Upper lobe of right lung (tissue), 1 donor: ENCODE measurements around the gene SPATA9. TPM values are rescaled to one million over a fixed set of nuclear protein-coding genes. Genes with fewer than 3 reads are reported as not detected.
"Not testable (repeated sequence)": the region's sequence is repeated elsewhere in the genome, so short reads cannot be mapped to it uniquely, and the experiment has no call there.

Source experiments
- ATAC-seq: fragments of 200-7000 bp; cut with Tn5 transposase; one replicate; pipeline ENCODE4 v1.9.1; 2020; ENCODE audit warnings: mild to moderate bottlenecking, moderate library complexity
- DNase-seq: peaks from one replicate; pipeline ENCODE4 v3.0.0-alpha.2; 2020
- H3K27ac ChIP-seq: fragments of 200-600 bp; one replicate; pipeline ENCODE4 v1.8.0; 2022
- H3K27me3 ChIP-seq: fragments of 200-600 bp; one replicate; pipeline ENCODE4 v1.8.0; 2022; ENCODE audit warnings: mild to moderate bottlenecking
- H3K36me3 ChIP-seq: fragments of 200-600 bp; one replicate; pipeline ENCODE4 v1.8.0; 2022
- H3K4me1 ChIP-seq: fragments of 200-600 bp; one replicate; pipeline ENCODE4 v1.8.0; 2022
- H3K4me3 ChIP-seq: fragments of 200-600 bp; one replicate; pipeline ENCODE4 v1.8.0; 2022; ENCODE audit warnings: mild to moderate bottlenecking
- H3K9me3 ChIP-seq: fragments of 200-600 bp; one replicate; pipeline ENCODE4 v1.8.0; 2022
- CTCF ChIP-seq: fragments of 200-600 bp; IDR thresholded peaks from one replicate; pipeline ENCODE4 v1.8.0; 2022; ENCODE audit warnings: antibody characterized with exemption
- intact Hi-C: fragments of 100-400 bp; cut with DNase I; formaldehyde crosslinking; loops from one replicate; pipeline ENCODE4 v1.11.0; 2022
- total RNA-seq: library from RNA; stranded (reverse); fragmentation: NEBNext Ultra II Directional; extraction: Animal tissue kit (Norgen Biotek cat#: 25700); gene quantifications from one replicate; pipeline ENCODE4 v1.2.1, GENCODE V29; 2021
- donor health status: DM: no; HTN: yes; CAD: no; lungs with severe emphysema.

SPATA9 gene
- total RNA-seq, 1 donor from 2014 or later: not detected

- DNase-seq (peak; percentile 100), ATAC-seq (peak; percentile 98)
- intact Hi-C loops: loop anchor here (10.0 kb wide), 1 partner anchor 198 kb away; no protein-coding TSS in a partner anchor
- H3K27ac ChIP-seq: peak within 1 kb of the TSS; percentile 97
- no peaks in the 10 kb centered on the region for H3K9me3 ChIP-seq
- peak within 1 kb of the TSS; percentile 56 for H3K4me3 ChIP-seq
- H3K36me3 ChIP-seq: no peaks in the 10 kb centered on the region
- peaks cover 8% of the 10 kb centered on the region for H3K4me1 ChIP-seq
- no peaks in the 10 kb centered on the region for H3K27me3 ChIP-seq
- TF ChIP-seq CTCF: no peak
These were observed 36.0 kb downstream of the SPATA9 start, which contains the start of gene RFESD for GRCh38 chr5:95646569-95647431. TSS of gene RFESD (plus strand) at chr5:95646777. CDS start at chr5:95652272, 5,495 bp downstream.

- DNase-seq, H3K4me1 ChIP-seq, H3K9me3 ChIP-seq, H3K36me3 ChIP-seq, H3K27me3 ChIP-seq, ATAC-seq: not testable (repeated sequence)
- peak overlapping the region; percentile 71 for H3K27ac ChIP-seq
- peak overlapping the region; percentile 56 for H3K4me3 ChIP-seq
- intact Hi-C loops: loop anchor here (10.0 kb wide), 1 partner anchor 199 kb away; no protein-coding TSS in a partner anchor
These were observed 36.6 kb downstream of the SPATA9 start for GRCh38 chr5:95646226-95646568.

GRCh38 chr5:95644351-95645042 is 38.3 kb downstream of the SPATA9 start:
- peak; percentile 21 for ATAC-seq
- DNase-seq: no peak
- H3K4me3 ChIP-seq: no peak overlapping the region
- H3K4me1 ChIP-seq: peaks cover 8% of the 10 kb centered on the region
- no peaks in the 10 kb centered on the region for H3K36me3 ChIP-seq
- TF ChIP-seq CTCF: peak; percentile 75
- no peaks in the 10 kb centered on the region for H3K27me3 ChIP-seq
- no peak overlapping the region for H3K27ac ChIP-seq
- no peaks in the 10 kb centered on the region for H3K9me3 ChIP-seq
- intact Hi-C loops: loop anchor here (10.0 kb wide), 1 partner anchor 200 kb away; no protein-coding TSS in a partner anchor

GRCh38 chr5:95643152-95643551 is 39.6 kb downstream of the SPATA9 start:
- Histone ChIP-seq H3K36me3 (no peaks in the 10 kb centered on the region), H3K27me3 (no peaks in the 10 kb centered on the region), H3K27ac (no peak overlapping the region), H3K9me3 (no peaks in the 10 kb centered on the region), H3K4me3 (no peak overlapping the region), H3K4me1 (peaks cover 8% of the 10 kb centered on the region)
- ATAC-seq: no peak
- intact Hi-C loops: loop anchor here (10.0 kb wide), 1 partner anchor 202 kb away; no protein-coding TSS in a partner anchor
- TF ChIP-seq CTCF: no peak
- no peak for DNase-seq

GRCh38 chr5:95641741-95642220 is 41.0 kb downstream of the SPATA9 start:
- H3K27me3 ChIP-seq: no peaks in the 10 kb centered on the region
- intact Hi-C loops: loop anchor here (10.0 kb wide), 1 partner anchor 203 kb away; no protein-coding TSS in a partner anchor
- no peak for TF ChIP-seq CTCF
- no peak overlapping the region for H3K4me3 ChIP-seq
- no peaks in the 10 kb centered on the region for H3K4me1 ChIP-seq
- no peak for DNase-seq
- ATAC-seq: peak; percentile 66
- no peaks in the 10 kb centered on the region for H3K9me3 ChIP-seq
- H3K27ac ChIP-seq: peak overlapping the region; percentile 75
- H3K36me3 ChIP-seq: no peaks in the 10 kb centered on the region
